GM12878 (cell line): ENCODE measurements around the gene SEPTIN10. TPM values are rescaled to one million over a fixed set of nuclear protein-coding genes. Genes with fewer than 3 reads are reported as not detected.

Experiments used
- ATAC-seq: fragments of 200-7000 bp; cut with Tn5 transposase; 3 replicates; pipeline ENCODE4 v1.9.1; 2020; ENCODE audit warnings: mild to moderate bottlenecking, moderate library complexity
- BruUV-seq: library from RNA; stranded (reverse); fragments of 400-500 nt; replicated peaks from 2 replicates; lab custom pipeline; 2021; lab: Mats Ljungman, UMichigan
- CTCF ChIA-PET: fragments of 300-600 bp; sonication (Branson Sonifier 250); formaldehyde crosslinking; extraction: SDS; loops from one replicate; lab custom pipeline; 2021; ENCODE audit warnings: inconsistent platforms; lab: Yijun Ruan, JAX
- POLR2A ChIA-PET: fragments of 350-600 bp; formaldehyde crosslinking; extraction: SDS; loops from one replicate; lab custom pipeline; 2021; ENCODE audit warnings: inconsistent platforms; lab: Charles Lee
- RAD21 ChIA-PET: fragments of 300-600 bp; sonication (Branson Sonifier 250); formaldehyde crosslinking; loops from one replicate; lab custom pipeline; 2023; ENCODE audit warnings: antibody characterized with exemption; ENCODE audit not compliant: unreplicated experiment; lab: Charles Lee
- SMC1A ChIA-PET: fragments of 300-600 bp; sonication (Branson Sonifier 250); formaldehyde crosslinking; loops from one replicate; lab custom pipeline; 2023; ENCODE audit not compliant: unreplicated experiment, uncharacterized antibody; lab: Charles Lee
- DNase-seq: peaks from one replicate; pipeline ENCODE4 v3.0.0-alpha.2; 2011; ENCODE audit warnings: low read depth, low spot score
- FAIRE-seq: peaks from 3 replicates; lab custom pipeline; 2011; peaks lifted over from hg19 to GRCh38; lab: Jason Lieb, UNC
- H2AFZ ChIP-seq: 2 replicates; pipeline ENCODE4 v1.6.0; 2011; ENCODE audit warnings: low read depth, low read length, control low read depth; ENCODE audit not compliant: control insufficient read depth
- H3K27ac ChIP-seq: 2 replicates; pipeline ENCODE4 v1.5.1; 2011; ENCODE audit warnings: control low read depth; ENCODE audit not compliant: control insufficient read depth, insufficient read depth
- H3K27me3 ChIP-seq, 2 experiments: replicated peaks in 1 of 2; 2 replicates each; pipeline versions ENCODE4 v1.6.0 to v1.6.1; 2011; ENCODE audit warnings: low read length in 1 of 2; ENCODE audit not compliant: control insufficient read depth in 2 of 2, insufficient read depth in 2 of 2
- H3K36me3 ChIP-seq, 2 experiments: 2 replicates each; pipeline ENCODE4 v1.5.1; 2011; ENCODE audit warnings: low read length in 1 of 2; ENCODE audit not compliant: control insufficient read depth in 2 of 2, insufficient read depth in 2 of 2
- H3K4me1 ChIP-seq: 2 replicates; pipeline ENCODE4 v1.6.1; 2011; ENCODE audit warnings: mild to moderate bottlenecking, low read length, moderate library complexity, mixed read lengths; ENCODE audit not compliant: control insufficient read depth, insufficient read depth
- H3K4me2 ChIP-seq: 2 replicates; pipeline ENCODE4 v1.6.0; 2011; ENCODE audit warnings: control low read depth; ENCODE audit not compliant: control insufficient read depth, insufficient read depth
- H3K4me3 ChIP-seq: fragments of 200-600 bp; sonication (generic); 2 replicates; pipeline ENCODE4 v1.5.1; 2016
- H3K79me2 ChIP-seq: 2 replicates; pipeline ENCODE4 v1.6.0; 2011; ENCODE audit warnings: low read length; ENCODE audit not compliant: control insufficient read depth, insufficient read depth
- H3K9ac ChIP-seq: 2 replicates; pipeline ENCODE4 v1.8.0; 2011; ENCODE audit warnings: low read length, control low read depth, mixed read lengths; ENCODE audit not compliant: control insufficient read depth, insufficient read depth
- H3K9me3 ChIP-seq: replicated peaks from 3 replicates; pipeline ENCODE4 v1.5.1; 2011; ENCODE audit warnings: mild to moderate bottlenecking, low read length; ENCODE audit not compliant: control insufficient read depth, insufficient read depth
- H4K20me1 ChIP-seq: 2 replicates; pipeline ENCODE4 v1.6.0; 2011; ENCODE audit not compliant: control insufficient read depth, insufficient read depth
- ATF2 ChIP-seq: IDR thresholded peaks from 2 replicates; pipeline ENCODE4 v1.6.1; 2012; ENCODE audit warnings: low read length, inconsistent platforms
- BCL11A ChIP-seq: IDR thresholded peaks from 2 replicates; pipeline ENCODE4 v1.6.1; 2011; ENCODE audit warnings: low read depth, low read length
- BHLHE40 ChIP-seq, 2 experiments: fragments of 450-650 bp in 1 of 2; IDR thresholded peaks; 2 replicates each; pipeline ENCODE4 v1.6.1; 2011 to 2017; ENCODE audit warnings: low read depth in 2 of 2, borderline replicate concordance in 1 of 2, improper control_type of control experiment in 1 of 2, low read length in 1 of 2, mild to moderate bottlenecking in 1 of 2
- BMI1 ChIP-seq: fragments of 450-650 bp; IDR thresholded peaks from 2 replicates; pipeline ENCODE4 v1.6.1; 2016; ENCODE audit warnings: mild to moderate bottlenecking, moderate library complexity, borderline replicate concordance
- IRF4 ChIP-seq: IDR thresholded peaks from 2 replicates; pipeline ENCODE4 v1.6.1; 2011; ENCODE audit warnings: low read depth, low read length
- NR2F1 ChIP-seq: fragments of 450-650 bp; conservative IDR thresholded peaks from 2 replicates; pipeline ENCODE4 v1.6.1; 2017; ENCODE audit warnings: mild to moderate bottlenecking
- PAX8 ChIP-seq: fragments of 450-650 bp; IDR thresholded peaks from 2 replicates; pipeline ENCODE4 v1.6.1; 2017; ENCODE audit warnings: mild to moderate bottlenecking, moderate library complexity
- RBBP5 ChIP-seq: fragments of 200-600 bp; sonication (generic); conservative IDR thresholded peaks from 2 replicates; pipeline ENCODE4 v1.6.1; 2016
- RFX5 ChIP-seq: IDR thresholded peaks from 2 replicates; pipeline ENCODE4 v1.6.1; 2011; ENCODE audit warnings: low read depth, low read length, improper control_type of control experiment
- SIX5 ChIP-seq: IDR thresholded peaks from 2 replicates; pipeline ENCODE4 v1.6.1; 2011; ENCODE audit warnings: mild to moderate bottlenecking, low read depth, low read length, moderate library complexity; ENCODE audit not compliant: severe bottlenecking
- ZNF24 ChIP-seq: fragments of 450-650 bp; IDR thresholded peaks from 2 replicates; pipeline ENCODE4 v1.6.1; 2017; ENCODE audit warnings: antibody characterized with exemption, mild to moderate bottlenecking
- ZSCAN29 ChIP-seq: fragments of 450-650 bp; IDR thresholded peaks from 2 replicates; pipeline ENCODE4 v1.6.1; 2017; ENCODE audit warnings: mild to moderate bottlenecking, moderate library complexity
- WGBS: methylation state at CpG from one replicate; pipeline ENCODE4 v1.1.6; 2016; ENCODE audit warnings: low lambda C conversion rate; ENCODE audit not compliant: insufficient replicate concordance, insufficient coverage; ENCODE audit errors: missing lambda C conversion rate; 5-methylcytosine and 5-hydroxymethylcytosine counted together
- in situ Hi-C: fragments of 300-500 bp; cut with MboI; formaldehyde crosslinking; loops from 9 replicates; pipeline ENCODE4 v1.14.3; 2018; ENCODE audit warnings: mixed read lengths
- intact Hi-C: fragments of 100-400 bp; cut with micrococcal nuclease; formaldehyde crosslinking; loops from one replicate; pipeline ENCODE4 v1.14.2; 2022; ENCODE audit not compliant: unreplicated experiment
- polyA plus RNA-seq, 11 experiments: library from polyadenylated mRNA; depleted of rRNA in 4 of 11; unstranded in 6 of 11; stranded (reverse) in 5 of 11; fragments of >200 nt; fragmentation: Nextera tagmentation in 4 of 11; fragmentation: Illumina TruSeq in 1 of 11; extraction: Ambion mirVana in 4 of 11; extraction: Trizol in 1 of 11; gene quantifications; 1 replicate in 1 of 11; 2 replicates in 10 of 11; pipeline versions ENCODE4 v1.2.1 to v1.2.3, GENCODE V29; 2011 to 2016; ENCODE audit warnings: inconsistent platforms in 2 of 11, missing spikeins in 2 of 11, low read depth in 1 of 11
- total RNA-seq, 4 experiments: library from RNA; depleted of rRNA in 3 of 4; stranded (reverse); fragments of >200 nt in 3 of 4; fragmentation: Illumina TruSeq in 1 of 4; extraction: Trizol in 1 of 4; gene quantifications; 2 replicates each; pipeline versions ENCODE4 v1.2.1 to v1.2.3, GENCODE V29; 2013 to 2021

The SEPTIN10 gene
- total and polyA plus RNA-seq, 10 of the 15 experiments (the other 5 are each of a cell fraction or from before 2014, with no cell fraction given) = 20.2 to 132 (median 62.7) TPM

GRCh38 chr2:109659396-109660045, 45.8 kb upstream of the SEPTIN10 start:
- no TSS peak for BruUV-seq
- H3K9ac ChIP-seq = no peak overlapping the region
- H3K9me3 ChIP-seq = no peaks in the 10 kb centered on the region
- H3K4me3 ChIP-seq = no peak overlapping the region
- no peaks in the 10 kb centered on the region for H4K20me1 ChIP-seq
- H3K79me2 ChIP-seq = no peaks in the 10 kb centered on the region
- no peaks in the 10 kb centered on the region for H3K36me3 ChIP-seq
- no peaks in the 10 kb centered on the region for H3K4me1 ChIP-seq
- ATAC-seq (peak; percentile 57), FAIRE-seq (no peak), DNase-seq (no peak)
- ChIA-PET CTCF (interaction anchor here (1.5 to 7.4 kb wide), 2 partner anchors 17 to 113 kb away, joined by 3 to 118 read pairs; no protein-coding TSS in a partner anchor), POLR2A (interaction anchor here (0.5 to 0.6 kb wide), 3 partner anchors 11 to 119 kb away, joined by 3 to 4 read pairs (median 4); no protein-coding TSS in a partner anchor), SMC1A (interaction anchor here (0.6 to 5.8 kb wide), 3 partner anchors 14 to 113 kb away, joined by 3 to 76 read pairs (median 3); partner anchors contain the start of genes SEPTIN10 and SOWAHC), RAD21 (interaction anchor here (0.5 to 3.5 kb wide), 3 partner anchors 47 to 134 kb away, joined by 3 to 23 read pairs (median 12); partner anchors contain the start of genes SEPTIN10 and SOWAHC)
- H3K4me2 ChIP-seq = no peak overlapping the region
- H2AFZ ChIP-seq = no peak overlapping the region
- TF ChIP-seq NR2F1 (no peak), RBBP5 (no peak), BCL11A (no peak), PAX8 (no peak), BMI1 (no peak), ZSCAN29 (no peak), RFX5 (no peak), ATF2 (no peak), IRF4 (no peak), BHLHE40 (IDR thresholded peaks at IDR 0.05; ENCODE audit: borderline replicate concordance in 1 of 2, low read depth in 2 of 2, low read length in 1 of 2) (no peak), ZNF24 (no peak), SIX5 (no peak)
- no peaks in the 10 kb centered on the region for H3K27me3 ChIP-seq
- 31% methylated on average over 9 of the region's 9 CpGs for WGBS
- in situ Hi-C loops (no loop called here), intact Hi-C loops (loop anchor here (5.0 kb wide), 1 partner anchor 47 kb away; the partner anchor contains the start of genes SEPTIN10 and SOWAHC)
- H3K27ac ChIP-seq = no peak overlapping the region
